Neutrophil (primary cell): ENCODE measurements around the gene STOML1.
"Not testable (repeated sequence)": the region's sequence is repeated elsewhere in the genome, so short reads cannot be mapped to it uniquely, and the experiment has no call there.

Experiments used
- H3K27ac ChIP-seq: fragments of 200-600 bp; sonication (generic); 2 replicates; pipeline ENCODE4 v1.5.1; 2016; ENCODE audit warnings: mild to moderate bottlenecking, moderate library complexity
- H3K27me3 ChIP-seq: fragments of 200-600 bp; sonication (generic); 2 replicates; pipeline ENCODE4 v1.6.0; 2016; ENCODE audit warnings: mild to moderate bottlenecking
- H3K36me3 ChIP-seq: fragments of 200-600 bp; sonication (generic); 2 replicates; pipeline ENCODE4 v1.5.1; 2017
- H3K4me1 ChIP-seq, 2 experiments: fragments of 200-600 bp in 1 of 2; sonication (generic) in 1 of 2; 1 replicate in 1 of 2; 2 replicates in 1 of 2; pipeline versions ENCODE4 v1.5.1 to v1.6.1; 2013 to 2016; ENCODE audit warnings: low read depth in 1 of 2, low read length in 1 of 2, mild to moderate bottlenecking in 1 of 2, moderate library complexity in 1 of 2; ENCODE audit not compliant: control insufficient read depth in 1 of 2, insufficient read depth in 1 of 2
- H3K4me3 ChIP-seq, 2 experiments: fragments of 200-600 bp in 1 of 2; sonication (generic) in 1 of 2; 1 replicate in 1 of 2; 2 replicates in 1 of 2; pipeline ENCODE4 v1.5.1; 2013 to 2016; ENCODE audit warnings: low read depth in 1 of 2, low read length in 1 of 2, mild to moderate bottlenecking in 1 of 2, moderate library complexity in 1 of 2
- H3K9me3 ChIP-seq: fragments of 200-600 bp; sonication (generic); 2 replicates; pipeline ENCODE4 v1.5.1; 2016
- TF ChIP-seq, protein P1 (sequence below): fragments of 200-600 bp; sonication (generic); IDR thresholded peaks from 2 replicates; pipeline ENCODE4 v1.5.1; 2016; ENCODE audit warnings: antibody characterized with exemption

Gene STOML1

DNA sequence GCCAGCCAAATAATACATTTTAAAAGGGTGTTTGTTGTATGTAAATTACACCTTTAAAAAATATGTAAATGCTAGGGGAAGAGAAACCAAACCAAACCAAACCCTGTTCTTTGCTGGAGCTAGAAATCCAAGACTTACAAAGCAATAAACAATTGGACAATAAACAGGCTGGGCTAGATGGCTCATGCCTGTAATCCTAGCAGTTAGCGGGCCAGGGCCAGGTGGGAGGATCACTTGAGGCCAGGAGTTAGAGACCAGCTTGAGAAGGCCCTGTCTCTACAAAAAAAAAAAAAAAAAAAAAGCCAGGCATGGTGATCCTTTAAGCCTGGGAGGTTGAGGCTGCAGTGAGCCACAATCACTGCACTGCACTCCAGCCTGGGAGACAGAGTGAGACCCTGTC, 12.5 kb downstream of the STOML1 start:
- no peak overlapping the region for H3K4me3 ChIP-seq
- no peaks in the 10 kb centered on the region for H3K9me3 ChIP-seq
- no peak overlapping the region for H3K27ac ChIP-seq
- H3K27me3 ChIP-seq: no peaks in the 10 kb centered on the region
- no peaks in the 10 kb centered on the region for H3K36me3 ChIP-seq
- peaks cover 24 to 40% of the 10 kb centered on the region in 2 experiments for H3K4me1 ChIP-seq
- TF ChIP-seq, protein P1, sequence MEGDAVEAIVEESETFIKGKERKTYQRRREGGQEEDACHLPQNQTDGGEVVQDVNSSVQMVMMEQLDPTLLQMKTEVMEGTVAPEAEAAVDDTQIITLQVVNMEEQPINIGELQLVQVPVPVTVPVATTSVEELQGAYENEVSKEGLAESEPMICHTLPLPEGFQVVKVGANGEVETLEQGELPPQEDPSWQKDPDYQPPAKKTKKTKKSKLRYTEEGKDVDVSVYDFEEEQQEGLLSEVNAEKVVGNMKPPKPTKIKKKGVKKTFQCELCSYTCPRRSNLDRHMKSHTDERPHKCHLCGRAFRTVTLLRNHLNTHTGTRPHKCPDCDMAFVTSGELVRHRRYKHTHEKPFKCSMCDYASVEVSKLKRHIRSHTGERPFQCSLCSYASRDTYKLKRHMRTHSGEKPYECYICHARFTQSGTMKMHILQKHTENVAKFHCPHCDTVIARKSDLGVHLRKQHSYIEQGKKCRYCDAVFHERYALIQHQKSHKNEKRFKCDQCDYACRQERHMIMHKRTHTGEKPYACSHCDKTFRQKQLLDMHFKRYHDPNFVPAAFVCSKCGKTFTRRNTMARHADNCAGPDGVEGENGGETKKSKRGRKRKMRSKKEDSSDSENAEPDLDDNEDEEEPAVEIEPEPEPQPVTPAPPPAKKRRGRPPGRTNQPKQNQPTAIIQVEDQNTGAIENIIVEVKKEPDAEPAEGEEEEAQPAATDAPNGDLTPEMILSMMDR: no peak

DNA sequence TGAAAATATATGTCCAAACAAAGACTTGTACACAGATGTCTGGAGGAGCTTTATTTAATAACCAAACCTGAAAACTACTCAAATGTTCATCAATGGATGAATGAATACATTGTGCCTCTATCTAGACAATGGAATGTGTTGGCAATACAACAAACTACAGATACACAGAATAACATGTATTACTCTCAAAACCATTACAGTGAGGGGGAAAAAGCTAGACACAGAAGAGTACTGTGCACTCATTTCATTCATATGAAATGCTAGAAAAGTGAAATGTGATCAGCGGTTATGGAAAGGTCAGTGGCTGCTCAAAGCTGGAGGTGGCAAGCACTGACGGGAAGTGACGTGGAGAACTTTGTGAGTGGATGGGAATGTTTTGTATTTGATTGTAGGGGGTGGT, 13.2 kb downstream of the STOML1 start:
- Histone ChIP-seq H3K4me1 (peaks cover 22 to 35% of the 10 kb centered on the region in 2 experiments), H3K9me3 (no peaks in the 10 kb centered on the region), H3K36me3 (no peaks in the 10 kb centered on the region), H3K4me3 (no peak overlapping the region), H3K27ac (no peak overlapping the region), H3K27me3 (no peaks in the 10 kb centered on the region)
- TF ChIP-seq, protein P1: no peak

DNA sequence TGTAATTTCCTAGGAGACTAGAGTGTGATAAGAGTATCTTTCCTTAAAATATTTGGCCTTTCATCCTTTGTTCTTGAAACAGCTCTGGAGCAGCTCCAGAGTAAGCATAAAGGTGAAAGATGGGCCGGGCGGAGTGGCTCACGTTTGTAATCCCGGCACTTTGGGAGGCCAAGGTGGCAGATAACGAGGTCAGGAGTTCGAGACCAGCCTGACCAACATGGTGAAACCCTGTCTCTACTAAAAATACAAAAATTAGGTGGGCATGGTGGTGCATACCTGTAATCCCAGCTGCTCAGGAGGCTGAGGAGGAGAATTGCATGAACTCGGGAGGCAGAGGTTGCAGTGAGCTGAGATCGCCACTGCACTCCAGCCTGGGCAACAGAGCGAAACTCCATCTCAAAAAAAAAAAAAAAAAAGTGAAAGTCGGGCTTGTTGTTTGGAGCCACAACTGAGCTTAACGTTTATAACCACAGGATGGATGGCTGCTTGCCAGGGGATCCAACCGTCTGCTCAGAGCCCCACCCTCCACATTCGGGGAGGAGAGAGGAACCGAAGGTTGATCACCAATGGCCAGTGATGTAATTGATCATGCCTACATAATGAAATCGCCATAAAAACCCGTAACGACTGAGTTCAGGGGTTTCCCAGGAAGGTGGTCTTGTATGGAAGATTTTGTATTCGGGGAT, 16.5 kb downstream of the STOML1 start:
- H3K27ac ChIP-seq, H3K4me3 ChIP-seq: not testable (repeated sequence)

DNA sequence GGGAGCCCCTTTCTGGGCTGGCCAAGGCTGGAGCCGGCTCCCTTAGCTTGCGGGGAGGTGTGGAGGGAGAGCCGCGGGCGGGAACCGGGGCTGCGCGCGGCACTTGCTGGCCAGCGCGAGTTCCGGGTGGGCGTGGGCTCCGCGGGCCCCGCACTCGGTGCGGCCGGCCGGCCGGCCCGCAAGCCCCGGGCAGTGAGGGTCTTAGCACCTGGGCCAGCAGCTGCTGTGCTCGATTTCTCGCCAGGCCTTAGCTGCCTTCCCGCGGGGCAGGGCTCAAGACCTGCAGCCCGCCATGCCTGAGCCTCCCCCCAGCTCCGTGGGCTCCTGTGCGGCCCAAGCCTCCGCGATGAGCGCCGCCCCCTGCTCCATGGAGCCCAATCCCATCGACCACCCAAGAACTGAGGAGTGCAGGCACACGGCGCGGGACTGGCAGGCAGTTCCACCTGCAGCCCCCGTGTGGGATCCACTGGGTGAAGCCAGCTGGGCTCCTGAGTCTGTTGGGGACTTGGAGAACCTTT, 18.4 kb downstream of the STOML1 start:
- not testable (repeated sequence) for H3K9me3 ChIP-seq, H3K36me3 ChIP-seq, H3K27ac ChIP-seq, H3K4me3 ChIP-seq, H3K27me3 ChIP-seq
- H3K4me1 ChIP-seq: peaks cover 7 to 14% of the 10 kb centered on the region in 2 experiments

More for the DNA sequence above, 16.5 kb downstream of the STOML1 start:
- peaks cover 7 to 14% of the 10 kb centered on the region in 2 experiments for H3K4me1 ChIP-seq
- H3K36me3 ChIP-seq, H3K27me3 ChIP-seq, H3K9me3 ChIP-seq: not testable (repeated sequence)

DNA sequence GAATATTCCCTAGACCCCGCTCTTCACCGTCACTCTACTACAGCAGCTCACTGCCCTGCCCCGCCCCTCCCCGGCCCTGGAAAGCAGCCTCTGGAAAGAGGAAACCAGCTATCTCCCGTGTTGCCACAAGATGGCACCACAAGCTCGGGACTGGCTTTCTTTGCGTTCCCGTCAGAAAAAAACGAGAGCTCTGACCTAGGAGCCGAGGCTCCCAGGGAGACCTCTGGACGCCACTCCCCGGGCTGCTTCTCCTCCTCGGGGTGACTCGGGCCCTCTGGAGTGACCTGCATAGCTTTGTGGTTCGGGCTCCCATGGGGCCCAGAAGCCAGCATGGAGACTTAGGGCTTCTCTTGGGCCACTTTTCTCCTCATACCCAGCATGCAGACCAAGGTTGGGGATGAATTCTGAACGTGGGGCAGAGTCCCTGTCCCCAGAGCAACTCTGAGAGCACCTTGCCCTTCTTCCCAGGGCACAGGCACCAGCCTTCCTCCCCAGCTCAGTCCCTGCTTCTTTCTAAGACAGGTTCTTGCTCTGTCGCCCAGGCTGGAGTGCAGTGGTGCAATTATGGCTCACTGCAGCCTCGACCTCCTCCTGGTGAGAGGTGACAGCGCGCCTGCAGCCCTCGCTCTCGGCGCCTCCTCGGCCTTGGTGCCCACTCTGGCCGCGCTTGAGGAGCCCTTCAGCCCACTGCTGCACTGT, 19.0 kb downstream of the STOML1 start:
- H3K27me3 ChIP-seq: no peaks in the 10 kb centered on the region
- H3K4me3 ChIP-seq: peak overlapping the region; percentile 32 to 49
- H3K27ac ChIP-seq: no peak overlapping the region
- H3K4me1 ChIP-seq: peaks cover 7 to 14% of the 10 kb centered on the region in 2 experiments
- no peaks in the 10 kb centered on the region for H3K36me3 ChIP-seq
- H3K9me3 ChIP-seq: no peaks in the 10 kb centered on the region
- TF ChIP-seq, protein P1: peak; percentile 85

DNA sequence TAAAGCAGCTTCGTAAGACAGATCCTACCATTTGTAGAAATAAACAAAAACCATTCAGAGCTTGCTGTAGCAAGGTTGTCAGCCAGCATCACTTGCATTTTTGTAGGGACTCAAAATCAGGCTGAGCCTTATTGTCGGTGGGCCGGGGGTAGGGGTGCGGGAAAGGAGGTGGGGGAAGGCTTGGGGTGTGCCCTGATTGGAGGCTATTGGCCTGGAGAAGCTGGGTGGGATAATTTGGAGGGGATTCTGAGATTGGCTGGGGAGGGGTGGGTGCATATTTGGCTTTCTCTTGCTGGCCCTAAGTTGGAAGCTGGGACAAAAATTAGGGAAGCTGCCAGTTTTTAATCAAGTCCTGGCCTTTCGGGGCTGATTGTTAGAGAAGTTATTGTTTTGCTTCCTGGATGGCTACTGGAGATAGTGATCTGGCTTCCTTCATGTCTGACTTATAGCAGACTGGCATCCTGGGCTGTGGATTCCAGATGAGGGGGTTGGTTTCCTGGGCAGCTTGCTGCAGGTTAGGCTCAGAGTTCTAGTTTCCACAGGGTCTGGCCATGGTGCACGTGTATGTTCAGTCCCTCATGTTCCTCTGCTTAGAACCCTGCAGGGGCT, 22.8 kb downstream of the STOML1 start:
- TF ChIP-seq, protein P1: no peak
- Histone ChIP-seq H3K27me3 (no peaks in the 10 kb centered on the region), H3K9me3 (no peaks in the 10 kb centered on the region), H3K27ac (no peak overlapping the region), H3K36me3 (no peaks in the 10 kb centered on the region), H3K4me1 (peaks cover 10 to 14% of the 10 kb centered on the region in 2 experiments), H3K4me3 (no peak overlapping the region)
